Pancreas (tissue), 10 donors: ENCODE data around the gene ABCA5. TPM values are rescaled to one million over a fixed set of nuclear protein-coding genes. Genes with fewer than 3 reads are reported as not detected.
A peak's percentile ranks its signal among the peaks of the same experiment; 100 is the strongest.

ENCODE experiments used
- ATAC-seq, 4 donors: fragments of 200-7000 bp; cut with Tn5 transposase; one replicate each; pipeline versions ENCODE4 v1.8.0 to v1.9.1; 2020; ENCODE audit warnings: mild to moderate bottlenecking in 4 of 4, moderate library complexity in 4 of 4
- DNase-seq, 6 donors: peaks; one replicate each; pipeline ENCODE4 v3.0.0-alpha.2; 2020
- FAIRE-seq: peaks from 2 replicates; lab custom pipeline; 2012; peaks lifted over from hg19 to GRCh38; lab: Jason Lieb, UNC
- H3K27ac ChIP-seq, 4 donors: fragments of 200-600 bp; sonication (generic); 1 replicate in 3 of 4; 2 replicates in 1 of 4; pipeline versions ENCODE4 v1.5.0 to v1.8.0; 2020
- H3K27me3 ChIP-seq, 4 donors: fragments of 200-600 bp; one replicate each; pipeline ENCODE4 v1.8.0; 2021
- H3K36me3 ChIP-seq, 3 donors: fragments of 200-600 bp; sonication (generic) in 1 of 3; one replicate each; pipeline versions ENCODE4 v1.5.0 to v1.8.0; 2020 to 2021
- H3K4me1 ChIP-seq, 3 donors: fragments of 200-600 bp; one replicate each; pipeline ENCODE4 v1.8.0; 2021
- H3K4me3 ChIP-seq, 4 donors: fragments of 200-600 bp; sonication (generic) in 2 of 4; one replicate each; pipeline versions ENCODE4 v1.5.0 to v1.8.0; 2020 to 2021
- H3K9me3 ChIP-seq, 4 donors: fragments of 200-600 bp; one replicate each; pipeline ENCODE4 v1.8.0; 2021
- CTCF ChIP-seq, 4 donors: fragments of 200-600 bp; sonication (generic) in 3 of 4; IDR thresholded peaks; one replicate each; pipeline versions ENCODE4 v1.5.0 to v1.8.0; 2021; ENCODE audit warnings: antibody characterized with exemption in 4 of 4
- WGBS, 2 donors: extraction: QIAGEN DNeasy Blood & Tissue Kit; methylation state at CpG; one replicate each; pipeline ENCODE4 v1.1.7; 2013; 5-methylcytosine and 5-hydroxymethylcytosine counted together
- intact Hi-C, 3 donors: fragments of 100-400 bp; cut with DNase I; formaldehyde crosslinking; loops; one replicate each; pipeline versions ENCODE4 v1.11.1 to v1.14.2; 2022
- polyA plus RNA-seq, 2 donors: library from polyadenylated mRNA; stranded (reverse); fragments of 200-250 nt; gene quantifications; one replicate each; pipeline ENCODE4 v1.2.3, GENCODE V29; 2013
- total RNA-seq, 6 donors: library from RNA; stranded (reverse); fragmentation: NEBNext Ultra II Directional in 4 of 6; extraction: Animal tissue kit (Norgen Biotek cat#: 25700) in 4 of 6; gene quantifications; one replicate each; pipeline versions ENCODE4 v1.2.1 to v1.2.4, GENCODE V29; 2021 to 2023
- donor health status: healthy with polysubstance abuse.
- donor health status: DM: no; HTN: no; CAD: no; lungs with moderate emphysema.
- donor health status: DM: no; HTN: no; CAD: no.
- donor health status: control.
- donor health status: control.
- donor health status: Bipolar disorder and iron deficiency.
- donor health status: DM: yes; HTN: yes; CAD: no.
- donor health status: DM: no; HTN: no; CAD: no.
- donor health status: DM: no; HTN: no; CAD: no.
- donor health status: DM: yes; HTN: yes; CAD: no.

Gene ABCA5
- total and polyA plus RNA-seq, 8 donors = 20.7 to 55.9 (median 37.7) TPM

- Histone ChIP-seq H3K4me3 (no peak overlapping the region), H3K27me3 (no peaks in the 10 kb centered on the region), H3K9me3 (no peaks in the 10 kb centered on the region), H3K27ac (no peak overlapping the region), H3K4me1 (no peaks in the 10 kb centered on the region), H3K36me3 (no peaks in the 10 kb centered on the region)
- DNase-seq (no peak), ATAC-seq (peak in 1 of 4 donors; percentile 59), FAIRE-seq (peak; percentile 85)
- intact Hi-C loops = no loop called here
- WGBS, 2 donors = 67 to 79% methylated on average over 2 of the region's 2 CpGs
- TF ChIP-seq CTCF (IDR thresholded peaks at IDR 0.05) = no peak
These were observed 36.7 kb upstream of the ABCA5 start for GRCh38 chr17:69363488-69364210.

- H3K27ac ChIP-seq = no peak overlapping the region
- DNase-seq = no peak
- no peaks in the 10 kb centered on the region for H3K4me1 ChIP-seq
- no peak overlapping the region for H3K4me3 ChIP-seq
- no peak for ATAC-seq
- no peak for TF ChIP-seq CTCF (IDR thresholded peaks at IDR 0.05)
- no peak for FAIRE-seq
- no peaks in the 10 kb centered on the region for H3K36me3 ChIP-seq
- intact Hi-C loops = no loop called here
- no peaks in the 10 kb centered on the region for H3K9me3 ChIP-seq
- H3K27me3 ChIP-seq = no peaks in the 10 kb centered on the region
These were observed 34.2 kb upstream of the ABCA5 start for GRCh38 chr17:69361156-69361555.

GRCh38 chr17:69358688-69359596 is 32.0 kb upstream of the ABCA5 start:
- no peak for FAIRE-seq
- Histone ChIP-seq H3K27ac (no peak overlapping the region), H3K27me3 (no peaks in the 10 kb centered on the region), H3K36me3 (no peaks in the 10 kb centered on the region), H3K4me1 (no peaks in the 10 kb centered on the region), H3K4me3 (no peak overlapping the region), H3K9me3 (no peaks in the 10 kb centered on the region)
- 85 to 89% methylated on average over 3 of the region's 3 CpGs for WGBS, 2 donors
- intact Hi-C loops = no loop called here
- TF ChIP-seq CTCF (IDR thresholded peaks at IDR 0.05) = no peak
- no peak for ATAC-seq
- DNase-seq = no peak

GRCh38 chr17:69357701-69358100 is 30.8 kb upstream of the ABCA5 start:
- H3K36me3 ChIP-seq = no peaks in the 10 kb centered on the region
- no peak for DNase-seq
- ATAC-seq = peak in 1 of 4 donors; percentile 61

More at GRCh38 chr17:69357701-69358100, 30.8 kb upstream of the ABCA5 start:
- Histone ChIP-seq H3K27ac (no peak overlapping the region), H3K27me3 (no peaks in the 10 kb centered on the region), H3K4me1 (no peaks in the 10 kb centered on the region), H3K4me3 (no peak overlapping the region), H3K9me3 (no peaks in the 10 kb centered on the region)
- intact Hi-C loops = no loop called here
- FAIRE-seq = no peak
- 36 to 40% methylated on average over 2 of the region's 2 CpGs for WGBS, 2 donors
- no peak for TF ChIP-seq CTCF (IDR thresholded peaks at IDR 0.05)
